ENCODE data around the gene PI16. TPM values are rescaled to one million over a fixed set of nuclear protein-coding genes. Genes with fewer than 3 reads are reported as not detected.
A peak's percentile ranks its signal among the peaks of the same experiment; 100 is the strongest.

Gene PI16
- total and polyA plus RNA-seq, 2 experiments from 2014 or later, result 0.50 TPM; not detected in 1

DNA sequence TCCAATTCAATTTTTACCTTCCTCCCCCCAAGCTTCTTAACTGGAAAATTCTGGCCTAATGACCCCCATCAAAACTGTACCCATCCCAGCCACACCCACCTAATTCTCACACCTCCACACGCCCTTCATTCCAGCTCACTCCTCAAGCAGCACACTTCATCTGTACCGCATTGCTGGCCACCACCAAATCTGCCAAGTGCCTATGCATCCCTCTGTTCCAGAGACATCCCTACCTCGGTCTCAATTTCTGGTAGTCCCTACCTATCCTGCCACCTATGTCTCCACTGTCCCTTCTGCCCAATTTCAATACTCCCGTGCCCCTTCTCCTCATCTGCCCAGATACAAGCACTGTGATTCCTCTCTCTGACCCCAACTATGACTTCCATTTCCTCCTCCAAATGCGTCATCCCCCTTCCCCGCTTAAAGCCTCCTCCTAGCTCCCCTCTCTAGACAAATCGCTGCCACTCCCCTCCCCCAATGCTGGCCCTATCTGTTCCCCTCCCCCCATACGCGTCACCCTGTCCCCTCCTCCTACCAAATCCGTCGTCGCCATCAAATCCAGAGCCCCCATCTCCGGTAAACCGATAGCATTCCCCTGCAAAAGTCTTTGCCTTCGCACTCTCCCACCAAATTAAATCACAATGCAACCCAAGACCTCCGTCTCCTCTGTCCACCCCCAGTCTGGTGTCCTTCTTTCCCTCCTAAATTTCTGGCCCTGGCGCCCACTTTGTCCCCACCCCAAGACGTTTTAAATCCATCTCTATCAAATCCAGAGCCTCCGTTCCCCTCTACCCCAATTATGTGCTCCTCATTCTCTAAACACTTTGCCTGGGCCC lies 30.3 kb downstream of the PI16 start:
- Histone ChIP-seq H3K27ac (ENCODE audit: low read depth) (peak overlapping the region; percentile 89), H3F3A (replicated peaks; ENCODE audit: low read depth) (peaks cover 3% of the 10 kb centered on the region; the same call in 1 of the 2 replicates), H2AFZ (no peak overlapping the region), H3K36me3 (ENCODE audit: insufficient read depth) (no peaks in the 10 kb centered on the region), H3K79me2 (replicated peaks; ENCODE audit: insufficient read depth) (peaks cover 64% of the 10 kb centered on the region), H4K20me1 (replicated peaks; ENCODE audit: insufficient read depth) (peaks cover 46% of the 10 kb centered on the region), H3K4me3 (peak overlapping the region; percentile 90), H3K4me2 (peak overlapping the region; percentile 98), H3K4me1 (ENCODE audit: insufficient read depth) (peaks cover 55% of the 10 kb centered on the region), H3K9me2 (ENCODE audit: insufficient read depth) (no peaks in the 10 kb centered on the region), H3K27me3 (ENCODE audit: insufficient read depth) (no peaks in the 10 kb centered on the region)
- peaks cover 3% of the 10 kb centered on the region; the same call in 2 of the 3 replicates for H3K36me3 Mint-ChIP-seq (ENCODE audit: low read depth)
- DNase-seq (ENCODE audit: low spot score) (peak; percentile 94), ATAC-seq (peak; percentile 29)
- H3K4me3 Mint-ChIP-seq, result no peak overlapping the region
- H3K9me3 Mint-ChIP-seq, result no peaks in the 10 kb centered on the region; the same call in 1 of the 3 replicates
- TF ChIP-seq POLR2AphosphoS5 (IDR thresholded peaks at IDR 0.05; ENCODE audit: low read depth), result no peak
- peak; percentile 89 for TF ChIP-seq CREB1 (CRISPR knock-in tag; IDR thresholded peaks at IDR 0.05; ENCODE audit: low read depth)
- peaks cover 10% of the 10 kb centered on the region for H3K27me3 Mint-ChIP-seq (ENCODE audit: insufficient read depth, low read depth, poor library complexity)
- H3K27ac Mint-ChIP-seq, result no peak overlapping the region
- H3K4me1 Mint-ChIP-seq, result peaks cover 31% of the 10 kb centered on the region

DNA sequence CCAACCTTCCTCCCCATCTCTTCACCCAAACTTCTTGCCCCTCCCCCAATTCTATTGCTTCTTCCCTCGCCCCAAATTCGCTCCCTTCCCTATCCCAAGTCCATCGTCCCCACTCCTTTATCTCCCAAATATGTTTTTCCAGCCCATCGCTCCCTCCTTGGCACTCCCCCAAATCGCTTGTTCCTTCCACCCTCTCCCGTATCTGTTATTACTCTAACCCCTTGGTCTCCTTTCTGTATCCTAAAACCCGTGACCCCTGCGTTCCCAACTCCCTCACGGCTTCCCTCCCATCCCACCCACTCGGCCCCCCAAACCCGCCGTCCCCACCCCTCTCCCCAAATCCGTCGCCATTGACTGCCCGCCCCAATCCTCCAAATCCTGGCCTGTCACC lies 30.9 kb downstream of the PI16 start:
- Mint-ChIP-seq H3K4me1 (peaks cover 26% of the 10 kb centered on the region), H3K27ac (no peak overlapping the region), H3K27me3 (ENCODE audit: insufficient read depth, low read depth, poor library complexity) (peaks cover 10% of the 10 kb centered on the region), H3K9me3 (no peaks in the 10 kb centered on the region; the same call in 1 of the 3 replicates), H3K36me3 (ENCODE audit: low read depth) (peaks cover under 1% of the 10 kb centered on the region; the same call in 2 of the 3 replicates), H3K4me3 (no peak overlapping the region)
- TF ChIP-seq, protein P1, sequence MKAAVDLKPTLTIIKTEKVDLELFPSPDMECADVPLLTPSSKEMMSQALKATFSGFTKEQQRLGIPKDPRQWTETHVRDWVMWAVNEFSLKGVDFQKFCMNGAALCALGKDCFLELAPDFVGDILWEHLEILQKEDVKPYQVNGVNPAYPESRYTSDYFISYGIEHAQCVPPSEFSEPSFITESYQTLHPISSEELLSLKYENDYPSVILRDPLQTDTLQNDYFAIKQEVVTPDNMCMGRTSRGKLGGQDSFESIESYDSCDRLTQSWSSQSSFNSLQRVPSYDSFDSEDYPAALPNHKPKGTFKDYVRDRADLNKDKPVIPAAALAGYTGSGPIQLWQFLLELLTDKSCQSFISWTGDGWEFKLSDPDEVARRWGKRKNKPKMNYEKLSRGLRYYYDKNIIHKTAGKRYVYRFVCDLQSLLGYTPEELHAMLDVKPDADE (IDR thresholded peaks at IDR 0.05), result no peak
- TF ChIP-seq CREB1 (CRISPR knock-in tag; IDR thresholded peaks at IDR 0.05; ENCODE audit: low read depth), result no peak
- TF ChIP-seq STAT1 (IDR thresholded peaks at IDR 0.05; ENCODE audit: unreplicated experiment), result no peak
- no peak for TF ChIP-seq EZH2 (IDR thresholded peaks at IDR 0.05; ENCODE audit: low read depth, unreplicated experiment)
- TF ChIP-seq, protein P2, sequence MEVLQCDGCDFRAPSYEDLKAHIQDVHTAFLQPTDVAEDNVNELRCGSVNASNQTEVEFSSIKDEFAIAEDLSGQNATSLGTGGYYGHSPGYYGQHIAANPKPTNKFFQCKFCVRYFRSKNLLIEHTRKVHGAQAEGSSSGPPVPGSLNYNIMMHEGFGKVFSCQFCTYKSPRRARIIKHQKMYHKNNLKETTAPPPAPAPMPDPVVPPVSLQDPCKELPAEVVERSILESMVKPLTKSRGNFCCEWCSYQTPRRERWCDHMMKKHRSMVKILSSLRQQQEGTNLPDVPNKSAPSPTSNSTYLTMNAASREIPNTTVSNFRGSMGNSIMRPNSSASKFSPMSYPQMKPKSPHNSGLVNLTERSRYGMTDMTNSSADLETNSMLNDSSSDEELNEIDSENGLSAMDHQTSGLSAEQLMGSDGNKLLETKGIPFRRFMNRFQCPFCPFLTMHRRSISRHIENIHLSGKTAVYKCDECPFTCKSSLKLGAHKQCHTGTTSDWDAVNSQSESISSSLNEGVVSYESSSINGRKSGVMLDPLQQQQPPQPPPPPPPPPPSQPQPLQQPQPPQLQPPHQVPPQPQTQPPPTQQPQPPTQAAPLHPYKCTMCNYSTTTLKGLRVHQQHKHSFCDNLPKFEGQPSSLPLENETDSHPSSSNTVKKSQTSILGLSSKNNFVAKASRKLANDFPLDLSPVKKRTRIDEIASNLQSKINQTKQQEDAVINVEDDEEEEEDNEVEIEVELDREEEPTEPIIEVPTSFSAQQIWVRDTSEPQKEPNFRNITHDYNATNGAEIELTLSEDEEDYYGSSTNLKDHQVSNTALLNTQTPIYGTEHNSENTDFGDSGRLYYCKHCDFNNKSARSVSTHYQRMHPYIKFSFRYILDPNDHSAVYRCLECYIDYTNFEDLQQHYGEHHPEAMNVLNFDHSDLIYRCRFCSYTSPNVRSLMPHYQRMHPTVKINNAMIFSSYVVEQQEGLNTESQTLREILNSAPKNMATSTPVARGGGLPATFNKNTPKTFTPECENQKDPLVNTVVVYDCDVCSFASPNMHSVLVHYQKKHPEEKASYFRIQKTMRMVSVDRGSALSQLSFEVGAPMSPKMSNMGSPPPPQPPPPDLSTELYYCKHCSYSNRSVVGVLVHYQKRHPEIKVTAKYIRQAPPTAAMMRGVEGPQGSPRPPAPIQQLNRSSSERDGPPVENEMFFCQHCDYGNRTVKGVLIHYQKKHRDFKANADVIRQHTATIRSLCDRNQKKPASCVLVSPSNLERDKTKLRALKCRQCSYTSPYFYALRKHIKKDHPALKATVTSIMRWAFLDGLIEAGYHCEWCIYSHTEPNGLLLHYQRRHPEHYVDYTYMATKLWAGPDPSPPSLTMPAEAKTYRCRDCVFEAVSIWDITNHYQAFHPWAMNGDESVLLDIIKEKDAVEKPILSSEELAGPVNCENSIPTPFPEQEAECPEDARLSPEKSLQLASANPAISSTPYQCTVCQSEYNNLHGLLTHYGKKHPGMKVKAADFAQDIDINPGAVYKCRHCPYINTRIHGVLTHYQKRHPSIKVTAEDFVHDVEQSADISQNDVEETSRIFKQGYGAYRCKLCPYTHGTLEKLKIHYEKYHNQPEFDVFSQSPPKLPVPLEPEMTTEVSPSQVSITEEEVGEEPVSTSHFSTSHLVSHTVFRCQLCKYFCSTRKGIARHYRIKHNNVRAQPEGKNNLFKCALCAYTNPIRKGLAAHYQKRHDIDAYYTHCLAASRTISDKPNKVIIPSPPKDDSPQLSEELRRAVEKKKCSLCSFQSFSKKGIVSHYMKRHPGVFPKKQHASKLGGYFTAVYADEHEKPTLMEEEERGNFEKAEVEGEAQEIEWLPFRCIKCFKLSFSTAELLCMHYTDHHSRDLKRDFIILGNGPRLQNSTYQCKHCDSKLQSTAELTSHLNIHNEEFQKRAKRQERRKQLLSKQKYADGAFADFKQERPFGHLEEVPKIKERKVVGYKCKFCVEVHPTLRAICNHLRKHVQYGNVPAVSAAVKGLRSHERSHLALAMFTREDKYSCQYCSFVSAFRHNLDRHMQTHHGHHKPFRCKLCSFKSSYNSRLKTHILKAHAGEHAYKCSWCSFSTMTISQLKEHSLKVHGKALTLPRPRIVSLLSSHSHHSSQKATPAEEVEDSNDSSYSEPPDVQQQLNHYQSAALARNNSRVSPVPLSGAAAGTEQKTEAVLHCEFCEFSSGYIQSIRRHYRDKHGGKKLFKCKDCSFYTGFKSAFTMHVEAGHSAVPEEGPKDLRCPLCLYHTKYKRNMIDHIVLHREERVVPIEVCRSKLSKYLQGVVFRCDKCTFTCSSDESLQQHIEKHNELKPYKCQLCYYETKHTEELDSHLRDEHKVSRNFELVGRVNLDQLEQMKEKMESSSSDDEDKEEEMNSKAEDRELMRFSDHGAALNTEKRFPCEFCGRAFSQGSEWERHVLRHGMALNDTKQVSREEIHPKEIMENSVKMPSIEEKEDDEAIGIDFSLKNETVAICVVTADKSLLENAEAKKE (CRISPR knock-in tag; IDR thresholded peaks at IDR 0.05), result no peak
- Histone ChIP-seq H4K20me1 (replicated peaks; ENCODE audit: insufficient read depth) (peaks cover 41% of the 10 kb centered on the region), H3K4me1 (ENCODE audit: insufficient read depth) (peaks cover 48% of the 10 kb centered on the region), H3K9me2 (ENCODE audit: insufficient read depth) (no peaks in the 10 kb centered on the region), H2AFZ (no peak overlapping the region), H3K4me2 (peak overlapping the region; percentile 98), H3K79me2 (replicated peaks; ENCODE audit: insufficient read depth) (peaks cover 58% of the 10 kb centered on the region), H3K4me3 (peak overlapping the region; percentile 90), H3K36me3 (ENCODE audit: insufficient read depth) (no peaks in the 10 kb centered on the region), H3K27ac (ENCODE audit: low read depth) (peak overlapping the region; percentile 89), H3K27me3 (ENCODE audit: insufficient read depth) (no peaks in the 10 kb centered on the region), H3F3A (replicated peaks; ENCODE audit: low read depth) (peaks cover 3% of the 10 kb centered on the region; the same call in 1 of the 2 replicates)
- ATAC-seq, result no peak
- peak; percentile 47 for DNase-seq (ENCODE audit: low spot score)

All from GM23338 (cell line).